ENCODE measurements around the gene COQ8A. TPM values are rescaled to one million over a fixed set of nuclear protein-coding genes. Genes with fewer than 3 reads are reported as not detected.

The COQ8A gene
- total RNA-seq, 1 donor: 3.0 TPM

DNA sequence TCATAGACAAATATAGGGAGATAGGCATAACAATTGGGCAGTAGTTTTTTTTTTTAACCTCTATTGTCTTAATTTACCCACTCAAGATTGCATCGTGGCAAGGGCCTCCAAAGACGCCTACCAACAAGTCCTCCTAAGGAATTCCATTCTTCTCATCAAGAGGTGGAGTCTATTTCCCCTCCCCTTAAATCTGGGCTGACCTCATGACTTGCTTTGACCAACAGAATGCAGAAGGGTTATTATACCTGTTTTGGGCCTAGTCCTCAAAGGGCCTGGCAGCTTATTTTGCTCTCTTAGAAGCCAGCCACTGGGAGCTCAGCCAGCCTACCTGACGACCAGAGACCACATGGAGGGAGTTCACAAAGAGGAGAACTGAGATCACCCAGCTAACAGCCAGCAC lies 92.3 kb downstream of the COQ8A start:
- no peak for DNase-seq (ENCODE audit: low read depth)
- H3K4me3 ChIP-seq (ENCODE audit: low read depth, low read length): no peak overlapping the region
- TF ChIP-seq, protein P1, sequence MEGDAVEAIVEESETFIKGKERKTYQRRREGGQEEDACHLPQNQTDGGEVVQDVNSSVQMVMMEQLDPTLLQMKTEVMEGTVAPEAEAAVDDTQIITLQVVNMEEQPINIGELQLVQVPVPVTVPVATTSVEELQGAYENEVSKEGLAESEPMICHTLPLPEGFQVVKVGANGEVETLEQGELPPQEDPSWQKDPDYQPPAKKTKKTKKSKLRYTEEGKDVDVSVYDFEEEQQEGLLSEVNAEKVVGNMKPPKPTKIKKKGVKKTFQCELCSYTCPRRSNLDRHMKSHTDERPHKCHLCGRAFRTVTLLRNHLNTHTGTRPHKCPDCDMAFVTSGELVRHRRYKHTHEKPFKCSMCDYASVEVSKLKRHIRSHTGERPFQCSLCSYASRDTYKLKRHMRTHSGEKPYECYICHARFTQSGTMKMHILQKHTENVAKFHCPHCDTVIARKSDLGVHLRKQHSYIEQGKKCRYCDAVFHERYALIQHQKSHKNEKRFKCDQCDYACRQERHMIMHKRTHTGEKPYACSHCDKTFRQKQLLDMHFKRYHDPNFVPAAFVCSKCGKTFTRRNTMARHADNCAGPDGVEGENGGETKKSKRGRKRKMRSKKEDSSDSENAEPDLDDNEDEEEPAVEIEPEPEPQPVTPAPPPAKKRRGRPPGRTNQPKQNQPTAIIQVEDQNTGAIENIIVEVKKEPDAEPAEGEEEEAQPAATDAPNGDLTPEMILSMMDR (IDR thresholded peaks at IDR 0.05; ENCODE audit: insufficient read depth, low read depth, low read length): no peak

DNA sequence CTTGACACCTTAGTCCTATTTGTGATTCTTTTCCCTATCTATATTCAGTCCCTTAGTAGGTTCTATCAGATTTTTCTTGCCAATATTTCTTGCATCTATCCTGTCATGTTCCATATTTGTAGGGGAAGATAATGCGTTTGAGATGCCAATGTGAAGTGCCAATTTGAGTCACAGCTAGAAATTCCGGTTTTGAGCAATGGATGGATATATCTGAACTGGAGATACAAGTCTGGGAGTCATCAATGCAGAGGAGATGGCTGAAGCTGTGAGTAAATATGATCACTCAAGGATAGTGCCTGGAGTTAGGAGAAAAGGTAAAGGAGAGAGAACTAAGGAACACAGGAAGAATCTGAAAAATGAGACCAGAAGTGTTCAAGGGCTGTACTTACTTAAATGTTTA lies 93.8 kb downstream of the COQ8A start:
- H3K4me3 ChIP-seq (ENCODE audit: low read depth, low read length): no peak overlapping the region
- no peak for DNase-seq (ENCODE audit: low read depth)
- TF ChIP-seq, protein P1 (IDR thresholded peaks at IDR 0.05; ENCODE audit: insufficient read depth, low read depth, low read length): no peak

DNA sequence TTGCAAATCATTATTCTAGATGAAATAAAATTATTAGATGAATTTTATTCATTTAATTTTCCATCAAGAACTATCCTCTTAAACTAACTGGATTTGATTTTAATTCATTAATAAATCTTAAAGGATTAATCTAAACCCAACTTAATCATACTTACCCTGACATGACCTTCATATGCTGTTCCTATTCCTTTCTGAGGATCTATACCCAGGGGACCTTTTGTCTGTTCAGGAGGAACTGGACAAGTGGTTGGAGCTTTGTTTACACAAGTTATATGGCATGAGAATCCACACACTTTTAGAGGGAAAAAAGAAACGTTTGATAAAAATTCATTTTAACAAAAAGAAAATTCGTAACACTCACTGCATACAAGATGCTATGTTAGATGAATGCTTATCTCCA lies 95.2 kb downstream of the COQ8A start:
- no peak for DNase-seq (ENCODE audit: low read depth)
- TF ChIP-seq, protein P1 (IDR thresholded peaks at IDR 0.05; ENCODE audit: insufficient read depth, low read depth, low read length): no peak
- no peak overlapping the region for H3K4me3 ChIP-seq (ENCODE audit: low read depth, low read length)

DNA sequence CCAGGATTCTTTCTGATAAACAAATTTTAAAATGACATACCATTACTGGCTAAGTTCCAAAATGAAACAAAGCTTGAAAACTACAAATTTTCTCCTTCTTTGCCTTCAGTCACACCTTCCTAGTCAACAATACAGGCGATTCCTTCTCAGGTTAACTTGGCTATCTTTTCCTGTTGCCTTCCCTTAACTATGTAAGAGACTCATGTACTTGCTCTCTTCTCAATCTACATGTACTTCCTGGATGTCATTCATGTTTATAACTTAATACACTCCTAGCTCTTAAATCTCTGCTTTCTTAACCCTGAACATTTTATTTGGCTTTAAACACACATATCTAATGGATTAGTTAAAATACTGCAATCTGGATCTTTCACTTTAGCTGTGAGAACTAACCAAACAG lies 97.0 kb downstream of the COQ8A start:
- TF ChIP-seq, protein P1 (IDR thresholded peaks at IDR 0.05; ENCODE audit: insufficient read depth, low read depth, low read length): no peak
- DNase-seq (ENCODE audit: low read depth): no peak
- H3K4me3 ChIP-seq (ENCODE audit: low read depth, low read length): no peak overlapping the region

Small RNAs within 50 kb of the gene (small RNA-seq; reads per million reads assigned to genes)
- not detected for gene AL353689.1

Other genes starting within 250 kb of the COQ8A start
- 2.6 and 4.7 TPM in 2 replicates for gene ITPKB, start 201.0 kb upstream of the COQ8A start, total RNA-seq
- gene PSEN2, start 69.7 kb upstream of the COQ8A start, total RNA-seq: 16.0 and 20.6 TPM in 2 replicates